H1 (cell line): ENCODE results near the gene FOXN4. TPM values are rescaled to one million over a fixed set of nuclear protein-coding genes. Genes with fewer than 3 reads are reported as not detected.

ENCODE experiments used
- CTCF ChIA-PET: fragments of 300-600 bp; sonication (Branson Sonifier 250); formaldehyde crosslinking; loops from one replicate; lab custom pipeline; 2021; ENCODE audit not compliant: partially characterized antibody; lab: Charles Lee
- POLR2A ChIA-PET: fragments of 300-600 bp; sonication (Branson Sonifier 250); formaldehyde crosslinking; loops from one replicate; lab custom pipeline; 2021; ENCODE audit warnings: inconsistent platforms; ENCODE audit not compliant: partially characterized antibody; lab: Charles Lee
- DNase-seq, 2 experiments: peaks; one replicate each; pipeline versions ENCODE4 v3.0.0 to v3.0.0-alpha.2; 2010 to 2022; ENCODE audit warnings: low spot score in 2 of 2, low read depth in 1 of 2, mixed read lengths in 1 of 2
- FAIRE-seq: peaks from 2 replicates; lab custom pipeline; 2011; peaks lifted over from hg19 to GRCh38; lab: Jason Lieb, UNC
- H2AFZ ChIP-seq: 2 replicates; pipeline ENCODE4 v1.8.1; 2012; ENCODE audit warnings: low read length, inconsistent platforms
- H2AK5ac ChIP-seq: 2 replicates; pipeline ENCODE4 v1.6.1; 2013; ENCODE audit warnings: low read depth, low read length
- H2BK120ac ChIP-seq: replicated peaks from 2 replicates; pipeline ENCODE3; 2013; ENCODE audit warnings: low read depth, low read length, inconsistent platforms
- H2BK12ac ChIP-seq: 2 replicates; pipeline ENCODE4 v1.6.1; 2013; ENCODE audit warnings: low read depth, low read length
- H2BK15ac ChIP-seq: 2 replicates; pipeline ENCODE4 v1.6.1; 2013; ENCODE audit warnings: low read length
- H2BK20ac ChIP-seq: 2 replicates; pipeline ENCODE4 v1.6.1; 2013; ENCODE audit warnings: low read length
- H2BK5ac ChIP-seq: 2 replicates; pipeline ENCODE4 v1.6.1; 2013; ENCODE audit warnings: low read depth, low read length
- H3K14ac ChIP-seq: 2 replicates; pipeline ENCODE4 v1.6.1; 2013; ENCODE audit warnings: inconsistent platforms; ENCODE audit not compliant: insufficient read length
- H3K18ac ChIP-seq: 2 replicates; pipeline ENCODE4 v1.6.1; 2013; ENCODE audit warnings: low read length; ENCODE audit errors: extremely low read depth
- H3K23ac ChIP-seq: 2 replicates; pipeline ENCODE4 v1.6.1; 2013; ENCODE audit warnings: inconsistent platforms; ENCODE audit not compliant: insufficient read length
- H3K23me2 ChIP-seq: 2 replicates; pipeline ENCODE4 v1.6.1; 2013; ENCODE audit warnings: low read depth, low read length
- H3K27ac ChIP-seq: 2 replicates; pipeline ENCODE4 v1.6.1; 2011; ENCODE audit warnings: low read depth, low read length, inconsistent platforms
- H3K27me3 ChIP-seq, 4 experiments: replicated peaks in 1 of 4; 1 replicate in 1 of 4; 2 replicates in 3 of 4; pipeline versions ENCODE4 v1.6.1 to v1.8.1; 2011 to 2013; ENCODE audit warnings: low read length in 3 of 4, mild to moderate bottlenecking in 3 of 4, inconsistent platforms in 2 of 4, mixed read lengths in 2 of 4, moderate library complexity in 1 of 4; ENCODE audit not compliant: control insufficient read depth in 3 of 4, insufficient read depth in 3 of 4; ENCODE audit errors: extremely low read depth in 1 of 4
- H3K36me3 ChIP-seq, 4 experiments: 2 replicates each; pipeline versions ENCODE4 v1.6.1 to v1.8.1; 2011 to 2013; ENCODE audit warnings: mild to moderate bottlenecking in 4 of 4, low read length in 3 of 4, moderate library complexity in 2 of 4, control low read depth in 1 of 4, inconsistent platforms in 1 of 4; ENCODE audit not compliant: insufficient read depth in 4 of 4, control insufficient read depth in 2 of 4
- H3K4ac ChIP-seq: replicated peaks from 2 replicates; pipeline ENCODE3; 2013; ENCODE audit warnings: low read length, low read depth, mixed read lengths, inconsistent platforms; ENCODE audit not compliant: insufficient read length
- H3K4me1 ChIP-seq, 4 experiments: replicated peaks in 1 of 4; 1 replicate in 1 of 4; 2 replicates in 3 of 4; pipeline versions ENCODE4 v1.6.1 to v1.8.1; 2011 to 2013; ENCODE audit warnings: low read length in 3 of 4, inconsistent platforms in 2 of 4, mixed read lengths in 1 of 4; ENCODE audit not compliant: insufficient read depth in 4 of 4, control insufficient read depth in 3 of 4
- H3K4me2 ChIP-seq, 2 experiments: 2 replicates each; pipeline versions ENCODE4 v1.6.1 to v1.8.1; 2011 to 2013; ENCODE audit warnings: low read depth in 2 of 2, low read length in 2 of 2, control low read depth in 1 of 2, inconsistent platforms in 1 of 2, mild to moderate bottlenecking in 1 of 2; ENCODE audit not compliant: insufficient read depth in 1 of 2
- H3K4me3 ChIP-seq, 4 experiments: fragments of 200-600, 300-600 bp in 1 of 4; sonication (generic), shearing (Covaris generic), sonication (Bioruptor Twin) in 1 of 4; 2 replicates each; pipeline versions ENCODE4 v1.5.1 to v1.8.1; 2011 to 2016; ENCODE audit warnings: low read length in 4 of 4, low read depth in 3 of 4, control low read depth in 2 of 4, inconsistent platforms in 2 of 4, mild to moderate bottlenecking in 2 of 4, mixed read lengths in 1 of 4, moderate library complexity in 1 of 4; ENCODE audit not compliant: insufficient read depth in 2 of 4; ENCODE audit errors: extremely low read depth in 1 of 4
- H3K56ac ChIP-seq: replicated peaks from 2 replicates; pipeline ENCODE3; 2013; ENCODE audit warnings: low read depth, mild to moderate bottlenecking, mixed read lengths, low read length, inconsistent platforms; ENCODE audit not compliant: insufficient read length
- H3K79me1 ChIP-seq: 2 replicates; pipeline ENCODE4 v1.6.1; 2013; ENCODE audit warnings: low read depth, low read length, control low read depth
- H3K79me2 ChIP-seq, 2 experiments: 2 replicates each; pipeline versions ENCODE4 v1.6.1 to v1.8.1; 2012 to 2013; ENCODE audit warnings: low read length in 2 of 2, mild to moderate bottlenecking in 2 of 2, inconsistent platforms in 1 of 2; ENCODE audit not compliant: insufficient read depth in 2 of 2, control insufficient read depth in 1 of 2
- H3K9ac ChIP-seq, 4 experiments: replicated peaks in 1 of 4; 1 replicate in 1 of 4; 2 replicates in 3 of 4; pipeline versions ENCODE4 v1.6.1 to v1.8.1; 2011 to 2013; ENCODE audit warnings: low read depth in 3 of 4, low read length in 3 of 4, control low read depth in 2 of 4, mild to moderate bottlenecking in 2 of 4, moderate library complexity in 2 of 4, inconsistent platforms in 1 of 4; ENCODE audit errors: extremely low read depth in 1 of 4
- H3K9me3 ChIP-seq, 2 experiments: 2 replicates each; pipeline versions ENCODE4 v1.6.1 to v1.8.1; 2012 to 2013; ENCODE audit warnings: mild to moderate bottlenecking in 2 of 2, moderate library complexity in 2 of 2, control low read depth in 1 of 2, inconsistent platforms in 1 of 2, low read depth in 1 of 2, low read length in 1 of 2, mixed read lengths in 1 of 2; ENCODE audit not compliant: insufficient read depth in 2 of 2
- H4K20me1 ChIP-seq, 2 experiments: replicated peaks in 1 of 2; 2 replicates each; pipeline versions ENCODE3 to v1.8.1; 2011 to 2013; ENCODE audit warnings: inconsistent platforms in 2 of 2, low read length in 2 of 2, mild to moderate bottlenecking in 1 of 2; ENCODE audit not compliant: insufficient read depth in 2 of 2, control insufficient read depth in 1 of 2
- H4K5ac ChIP-seq: 2 replicates; pipeline ENCODE4 v1.6.1; 2013; ENCODE audit warnings: low read length, low read depth, mixed read lengths, inconsistent platforms; ENCODE audit not compliant: insufficient read length
- H4K8ac ChIP-seq: 2 replicates; pipeline ENCODE4 v1.8.0; 2013; ENCODE audit warnings: mild to moderate bottlenecking, moderate library complexity, low read length, inconsistent platforms; ENCODE audit not compliant: insufficient read depth; ENCODE audit errors: extremely low read depth
- H4K91ac ChIP-seq: replicated peaks from 2 replicates; pipeline ENCODE3; 2013; ENCODE audit warnings: low read length, mixed read lengths, inconsistent platforms; ENCODE audit not compliant: insufficient read length
- BACH1 ChIP-seq: IDR thresholded peaks from 2 replicates; pipeline ENCODE4 v1.6.1; 2012; ENCODE audit warnings: low read length, improper control_type of control experiment
- CBX5 ChIP-seq: fragments of 300-800, 300-1000 bp; sonication (generic); IDR thresholded peaks from 2 replicates; pipeline ENCODE4 v1.7.1; 2016; ENCODE audit warnings: antibody characterized with exemption, low read length, low read depth
- CBX8 ChIP-seq: fragments of 300-800, 300-1000 bp; sonication (generic); IDR thresholded peaks from 2 replicates; pipeline ENCODE4 v1.7.1; 2016; ENCODE audit warnings: low read depth, low read length, borderline replicate concordance
- CREB1 ChIP-seq: IDR thresholded peaks from 2 replicates; pipeline ENCODE4 v1.6.1; 2012; ENCODE audit warnings: inconsistent platforms
- EZH2 ChIP-seq: fragments of 200-600 bp; sonication (generic); IDR thresholded peaks from 2 replicates; pipeline ENCODE4 v1.7.1; 2012; ENCODE audit warnings: low read depth, mild to moderate bottlenecking, moderate library complexity, low read length, inconsistent platforms; ENCODE audit not compliant: severe bottlenecking
- GABPA ChIP-seq: IDR thresholded peaks from 2 replicates; pipeline ENCODE4 v1.6.1; 2011; ENCODE audit warnings: mild to moderate bottlenecking, low read length, moderate library complexity, borderline replicate concordance; ENCODE audit not compliant: insufficient read depth
- HDAC2 ChIP-seq, 2 experiments: fragments of 300-600 bp in 1 of 2; sonication (generic) in 1 of 2; IDR thresholded peaks; 2 replicates each; pipeline ENCODE4 v1.6.1; 2011 to 2012; ENCODE audit warnings: low read depth in 2 of 2, low read length in 2 of 2, mild to moderate bottlenecking in 2 of 2, moderate library complexity in 2 of 2, borderline replicate concordance in 1 of 2, inconsistent platforms in 1 of 2
- MAX ChIP-seq: IDR thresholded peaks from 2 replicates; pipeline ENCODE4 v1.6.1; 2012; ENCODE audit warnings: inconsistent platforms
- RNF2 ChIP-seq: fragments of 200-900, 300-1000 bp; sonication (generic); IDR thresholded peaks from 2 replicates; pipeline ENCODE4 v1.7.1; 2016; ENCODE audit warnings: borderline replicate concordance, low read depth, mild to moderate bottlenecking, antibody characterized with exemption, low read length; ENCODE audit not compliant: poor library complexity, severe bottlenecking; ENCODE audit errors: missing control alignments
- SP4 ChIP-seq: IDR thresholded peaks from 2 replicates; pipeline ENCODE4 v1.6.1; 2012; ENCODE audit warnings: low read length, inconsistent platforms
- SRF ChIP-seq: IDR thresholded peaks from 2 replicates; pipeline ENCODE4 v1.6.1; 2011; ENCODE audit warnings: mild to moderate bottlenecking, low read depth, low read length, moderate library complexity
- TEAD4 ChIP-seq: IDR thresholded peaks from 2 replicates; pipeline ENCODE4 v1.6.1; 2012; ENCODE audit warnings: low read depth, low read length, inconsistent platforms, mixed read lengths
- WGBS, 2 experiments: shearing (Covaris generic) in 1 of 2; methylation state at CpG; one replicate each; pipeline versions ENCODE4 v1.1.6 to v1.1.7; 2013 to 2015; ENCODE audit warnings: low lambda C conversion rate in 2 of 2, mixed read lengths in 2 of 2, inconsistent platforms in 1 of 2, low coverage in 1 of 2, missing lambda C conversion rate in 1 of 2; ENCODE audit not compliant: insufficient replicate concordance in 2 of 2, insufficient coverage in 1 of 2, insufficient read length in 1 of 2; ENCODE audit errors: extremely low coverage in 1 of 2, missing lambda C conversion rate in 1 of 2; 5-methylcytosine and 5-hydroxymethylcytosine counted together
- polyA plus RNA-seq, 7 experiments: library from polyadenylated mRNA; depleted of rRNA in 3 of 7; stranded (reverse) in 5 of 7; unstranded in 2 of 7; fragments of >200 nt in 5 of 7; fragments of 200-250 nt in 2 of 7; gene quantifications; 1 replicate in 5 of 7; 2 replicates in 1 of 7; 4 replicates in 1 of 7; pipeline versions ENCODE4 v1.2.1 to v1.2.3, GENCODE V29; 2011 to 2013; ENCODE audit warnings: missing spikeins in 2 of 7, mixed read lengths in 2 of 7
- total RNA-seq: library from RNA; stranded (reverse); fragmentation: NEBNext Ultra II Directional; extraction: Animal tissue kit (Norgen Biotek cat#: 25700); gene quantifications from 2 replicates; pipeline ENCODE4 v1.2.1, GENCODE V29; 2021

FOXN4 gene
- total and polyA plus RNA-seq, 2 of the 8 experiments (the other 6 are each of a cell fraction or from before 2014, with no cell fraction given): 0.26 to 0.29 TPM

DNA sequence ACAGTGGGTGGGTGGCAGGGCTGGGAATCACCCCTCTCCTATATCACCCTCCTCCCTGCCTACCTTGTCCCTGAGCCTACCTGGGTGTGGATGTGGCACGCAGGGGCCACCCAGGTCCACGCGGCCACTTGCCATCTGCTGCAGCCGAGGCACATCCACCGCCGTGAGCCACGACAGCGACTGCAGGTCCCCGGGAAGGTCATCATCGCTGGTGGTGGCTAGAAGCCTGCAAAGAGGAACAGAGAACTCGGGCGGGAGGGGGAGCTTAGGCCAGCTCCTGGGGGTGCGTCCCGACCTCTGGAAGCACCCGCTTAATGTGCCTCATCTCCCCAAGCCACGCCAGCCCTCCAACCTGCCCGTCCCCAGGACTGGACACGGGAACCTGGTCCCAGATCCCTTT lies 19.0 kb downstream of the FOXN4 start:
- H3K4ac ChIP-seq: no peak overlapping the region
- H4K5ac ChIP-seq: no peak overlapping the region
- no peak overlapping the region for H2AFZ ChIP-seq
- H3K14ac ChIP-seq: no peak overlapping the region
- ChIA-PET CTCF (interaction anchor here (1.2 to 1.9 kb wide), 3 partner anchors 12 to 95 kb away, joined by 4 to 5 read pairs (median 5); no protein-coding TSS in a partner anchor), POLR2A (no interaction called here)
- no peak overlapping the region for H2BK15ac ChIP-seq
- peak overlapping the region; percentile 39 for H4K91ac ChIP-seq
- H3K9me3 ChIP-seq: no peaks in the 10 kb centered on the region
- H3K23ac ChIP-seq: no peak overlapping the region
- H3K27ac ChIP-seq: no peak overlapping the region
- H2BK20ac ChIP-seq: no peak overlapping the region
- FAIRE-seq (no peak), DNase-seq (no peak)
- no peaks in the 10 kb centered on the region for H3K79me2 ChIP-seq
- no peaks in the 10 kb centered on the region for H3K79me1 ChIP-seq
- H2BK12ac ChIP-seq: peak overlapping the region; percentile 50; the same call in 1 of the 2 replicates
- WGBS, 2 experiments: 84% methylated on average over 16 of the region's 18 CpGs; no CpG with 5 or more reads in 1 of the 2 experiments
- H3K36me3 ChIP-seq: no peaks in the 10 kb centered on the region
- peaks cover 4 to 13% (median 10%) of the 10 kb centered on the region in 4 experiments for H3K4me1 ChIP-seq
- H3K56ac ChIP-seq: no peak overlapping the region
- no peak overlapping the region for H3K4me2 ChIP-seq
- H3K9ac ChIP-seq: no peak overlapping the region
- H4K20me1 ChIP-seq: no peaks in the 10 kb centered on the region
- H3K4me3 ChIP-seq: no peak overlapping the region
- no peak overlapping the region for H3K18ac ChIP-seq
- H2AK5ac ChIP-seq: no peak overlapping the region
- no peaks in the 10 kb centered on the region; a peak in 1 of 7 replicates for H3K27me3 ChIP-seq
- no peak overlapping the region for H2BK120ac ChIP-seq
- H2BK5ac ChIP-seq: no peak overlapping the region
- H3K23me2 ChIP-seq: no peaks in the 10 kb centered on the region
- no peak overlapping the region for H4K8ac ChIP-seq
- no peak for TF ChIP-seq CBX5
- no peak for TF ChIP-seq HDAC2 (IDR thresholded peaks at IDR 0.05; ENCODE audit: borderline replicate concordance in 1 of 2, low read depth in 2 of 2, low read length in 2 of 2)
- TF ChIP-seq CBX8: no peak
- no peak for TF ChIP-seq SP4
- no peak for TF ChIP-seq GABPA
- no peak for TF ChIP-seq TEAD4
- TF ChIP-seq EZH2: no peak
- TF ChIP-seq CREB1: no peak
- TF ChIP-seq RNF2: no peak
- no peak for TF ChIP-seq SRF
- no peak for TF ChIP-seq BACH1
- no peak for TF ChIP-seq MAX
